Amniotic stem cell (primary cell): Measurements from ENCODE around the gene NUP98.
A peak's percentile ranks its signal among the peaks of the same experiment; 100 is the strongest.

Source experiments
- DNase-seq: peaks from one replicate; lab custom pipeline; 2025; lab: John Stamatoyannopoulos, UW

NUP98 gene

DNA sequence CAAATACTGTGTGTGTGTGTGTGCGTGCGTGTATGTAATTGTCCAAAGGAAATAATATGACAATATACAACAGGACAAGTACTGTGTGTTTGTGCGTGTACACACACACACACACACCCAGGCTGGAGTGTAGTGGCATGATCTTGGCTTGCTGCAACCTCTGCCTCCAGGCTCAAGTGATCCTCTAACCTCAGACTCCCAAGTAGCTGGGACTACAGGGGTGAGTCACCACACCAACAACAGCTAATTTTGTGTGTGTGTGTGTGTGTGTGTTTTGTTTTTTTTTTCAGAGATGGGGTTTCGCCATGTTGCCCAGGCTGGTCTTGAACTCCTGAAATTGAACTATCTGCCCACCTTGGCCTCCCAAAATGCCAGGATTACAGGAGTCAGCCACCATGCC, 61.5 kb downstream of the NUP98 start:
- DNase-seq = no peak

DNA sequence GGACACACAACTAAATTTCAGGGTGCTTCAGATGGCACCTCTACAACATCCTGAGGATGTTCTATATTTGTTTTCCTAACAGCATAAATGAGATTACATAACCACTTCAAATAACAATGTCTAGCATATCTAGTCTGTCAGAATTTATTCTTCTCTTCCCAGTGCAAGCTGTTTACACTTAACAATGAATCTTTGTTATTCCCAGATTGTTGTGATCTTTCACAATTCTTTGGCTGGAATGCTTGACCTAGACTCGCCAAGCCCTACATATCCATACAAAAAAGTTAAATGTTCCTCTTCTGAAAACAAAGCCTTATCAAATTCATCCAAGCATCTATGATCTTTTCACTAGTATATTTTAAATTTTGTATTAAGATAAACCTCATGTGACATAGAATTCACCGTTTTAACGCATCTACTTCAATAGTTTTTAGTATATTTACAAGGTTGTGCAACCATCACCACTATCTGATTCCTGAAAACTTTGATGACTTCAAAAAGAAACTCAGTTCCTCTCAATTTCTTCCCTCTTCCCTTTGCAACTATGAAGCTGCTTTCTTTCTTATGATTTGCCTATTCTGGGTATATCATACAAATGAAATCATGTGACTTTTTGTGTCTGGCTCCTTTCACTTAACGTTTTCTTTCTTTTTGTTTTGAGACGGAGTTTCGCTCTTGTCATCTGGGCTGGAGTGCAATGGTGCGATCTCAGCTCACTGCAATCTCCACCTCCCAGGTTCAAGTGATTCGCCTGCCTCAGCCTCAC, 64.5 kb downstream of the NUP98 start:
- no peak for DNase-seq

DNA sequence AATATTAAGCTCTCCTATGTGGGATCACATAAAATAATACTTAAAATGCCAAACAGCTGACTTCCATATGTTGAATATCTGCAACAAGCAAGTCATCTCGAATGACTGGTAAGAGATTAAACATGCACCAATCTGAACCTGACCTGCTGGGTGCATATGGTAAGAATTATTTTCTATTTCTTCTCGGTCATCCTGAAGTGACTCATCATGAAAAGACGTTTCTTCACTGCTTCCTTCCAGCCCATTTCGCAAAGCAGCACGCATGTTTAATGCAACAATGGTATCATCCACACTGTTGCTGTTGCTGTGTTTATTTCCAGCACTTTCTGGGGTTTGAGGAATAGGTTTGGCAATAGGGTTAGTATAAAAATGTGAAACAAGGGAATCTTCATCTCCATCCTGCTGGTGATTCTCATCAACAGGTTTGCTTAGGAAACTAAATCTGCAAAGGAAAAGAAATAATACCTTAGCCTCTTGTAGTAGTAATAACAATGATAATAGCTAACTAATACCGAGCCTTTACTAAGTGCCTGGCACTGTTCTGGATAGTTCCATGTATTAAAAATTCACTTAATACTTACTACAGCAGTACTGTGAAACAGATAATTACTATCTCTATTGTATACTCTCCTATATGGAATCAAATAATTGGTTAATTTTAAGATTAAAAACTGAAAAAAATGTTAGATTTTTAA, 74.2 kb downstream of the NUP98 start:
- DNase-seq = peak; percentile 87

DNA sequence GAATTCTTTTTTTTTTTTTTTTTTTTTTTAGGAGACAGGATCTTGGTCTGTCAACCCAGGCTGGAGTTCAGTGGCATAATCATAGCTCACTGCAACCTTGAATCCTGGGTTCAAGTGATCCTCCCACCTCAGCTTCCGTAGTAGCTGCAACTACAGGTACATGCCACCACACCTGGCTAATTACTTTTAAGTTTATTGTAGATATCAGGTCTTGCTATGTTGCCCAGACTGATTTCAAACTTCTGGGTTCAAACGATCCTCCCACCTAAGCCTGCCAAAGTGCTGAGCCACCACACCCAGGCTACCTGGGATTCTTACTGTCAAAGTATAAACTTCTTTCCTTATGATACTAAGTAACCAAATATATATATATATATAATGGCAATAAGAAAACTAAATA, 75.3 kb downstream of the NUP98 start:
- no peak for DNase-seq

DNA sequence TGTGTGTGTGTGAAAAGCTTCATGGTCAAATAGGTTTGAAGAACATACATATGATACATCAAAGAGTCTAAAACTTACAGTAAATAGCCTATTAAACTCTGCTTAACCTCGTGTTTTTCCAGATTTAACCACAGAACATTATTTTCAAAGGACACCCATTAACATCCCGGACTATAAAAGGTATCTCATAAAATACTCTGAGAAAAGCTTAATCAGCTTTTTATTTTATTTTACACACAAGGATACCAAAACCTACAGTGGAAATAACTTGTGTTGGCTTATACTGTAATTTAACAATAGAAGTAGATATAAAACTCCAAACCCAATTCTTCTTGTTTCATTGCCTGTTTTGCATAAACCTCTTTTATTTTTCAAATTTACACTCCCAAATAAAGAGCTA, 76.4 kb downstream of the NUP98 start:
- no peak for DNase-seq

DNA sequence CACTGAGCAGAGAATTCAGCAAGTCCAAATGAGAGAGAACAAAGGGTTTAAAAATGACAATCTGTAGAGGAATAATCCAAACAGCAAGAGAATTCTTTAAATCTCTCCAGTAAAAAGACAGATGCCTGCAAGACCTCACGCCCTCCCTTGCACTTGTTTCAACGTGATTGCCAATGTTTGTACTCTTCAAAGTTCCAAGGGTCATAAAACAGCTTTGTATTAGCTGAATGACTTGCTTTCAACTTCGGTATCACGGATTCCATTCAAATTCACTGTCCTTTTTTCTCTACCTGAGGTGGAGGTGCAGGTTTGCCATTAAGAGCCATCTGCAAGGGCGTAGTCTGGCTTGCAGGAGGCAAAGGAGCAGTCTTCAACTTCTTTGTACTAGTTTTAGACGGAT, 85.1 kb downstream of the NUP98 start:
- no peak for DNase-seq

DNA sequence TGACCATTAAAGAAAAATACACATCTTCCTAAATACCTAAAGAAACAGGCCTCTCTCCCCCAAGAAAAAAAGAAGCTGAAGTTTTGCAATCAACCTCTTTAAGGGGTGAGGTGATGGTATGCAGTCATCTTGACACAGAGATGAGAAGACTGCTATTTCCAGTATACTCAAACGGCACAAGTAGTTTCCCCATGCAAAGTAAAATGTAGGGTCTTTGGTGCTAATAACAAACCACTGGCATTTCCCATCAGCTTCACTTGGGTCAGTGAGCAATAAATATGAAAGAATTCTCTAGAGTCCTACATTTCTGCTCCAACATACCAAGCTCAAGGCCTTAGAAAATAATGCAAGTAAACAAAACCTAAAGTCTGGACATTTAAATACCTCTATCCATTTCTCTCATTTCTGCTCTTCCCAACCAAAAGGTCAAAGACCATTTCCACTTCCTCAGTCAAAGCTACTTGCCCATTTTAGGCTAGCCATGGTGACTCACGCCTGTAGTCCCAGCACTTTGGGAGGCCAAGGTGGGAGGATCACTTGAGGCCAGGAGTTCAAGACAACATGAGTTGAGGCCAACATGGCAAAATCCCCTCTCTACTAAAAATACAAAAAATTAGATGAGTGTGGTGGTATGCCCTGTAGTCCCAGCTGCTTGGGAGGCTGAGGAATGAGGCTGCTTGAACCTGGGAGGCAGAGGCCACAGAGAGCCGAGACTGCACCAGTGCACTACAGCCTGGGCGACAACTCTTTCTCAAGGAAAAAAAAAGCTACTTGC, 86.7 kb downstream of the NUP98 start:
- no peak for DNase-seq

DNA sequence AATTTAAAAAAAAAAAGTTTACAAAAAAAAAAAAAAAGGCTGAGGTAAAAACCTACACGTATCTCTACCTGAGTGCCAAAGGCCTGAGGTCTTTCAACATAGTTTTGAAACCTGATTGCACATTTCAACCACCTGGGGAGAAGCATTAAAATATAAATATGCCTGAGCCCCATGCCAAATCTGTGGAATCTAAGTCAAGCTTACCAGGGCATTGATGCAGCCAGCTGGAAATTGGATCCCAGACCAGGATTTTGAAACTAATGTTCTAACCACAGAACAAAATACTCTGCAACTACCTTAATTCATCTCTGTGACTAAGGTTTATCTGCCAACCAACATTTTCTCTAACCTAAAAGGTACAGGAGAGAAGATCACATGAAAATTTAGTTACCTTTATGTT, 87.4 kb downstream of the NUP98 start:
- no peak for DNase-seq

DNA sequence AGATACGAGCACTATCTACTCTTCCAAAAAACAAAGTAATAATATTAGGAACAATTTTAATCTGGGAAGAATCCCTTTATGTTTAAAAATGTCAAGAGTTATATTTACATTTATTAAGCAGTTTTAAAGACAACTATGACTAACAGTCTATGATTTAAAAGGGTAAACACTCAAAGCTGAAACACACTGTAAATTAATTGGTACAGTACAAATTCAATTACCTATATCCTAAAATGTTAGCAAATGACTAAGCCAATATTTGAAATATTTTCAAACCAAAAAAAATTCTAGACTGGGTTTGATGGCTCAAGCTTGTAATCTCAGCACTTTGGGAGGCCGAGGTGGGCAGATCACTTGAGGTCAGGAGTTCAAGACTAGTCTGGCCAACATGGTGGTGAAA, 90.2 kb downstream of the NUP98 start:
- no peak for DNase-seq

DNA sequence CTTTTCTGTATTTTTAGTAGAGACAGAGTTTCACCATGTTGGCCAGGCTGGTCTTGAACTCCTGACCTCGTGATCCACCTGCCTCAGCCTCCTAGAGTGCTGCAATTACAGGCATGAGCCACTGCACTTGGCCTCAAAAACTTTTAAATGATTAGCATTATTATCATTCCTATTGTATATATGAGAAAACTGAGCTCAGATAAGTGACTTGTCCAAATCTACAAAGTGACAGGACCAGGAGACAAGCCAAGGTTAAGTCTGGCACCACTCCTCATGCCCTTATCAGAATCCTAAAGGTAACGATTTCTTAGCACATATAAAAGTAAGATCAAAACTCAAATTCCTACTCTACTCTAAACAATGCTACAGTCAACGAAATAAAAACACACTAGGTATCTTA, 94.0 kb downstream of the NUP98 start:
- no peak for DNase-seq

DNA sequence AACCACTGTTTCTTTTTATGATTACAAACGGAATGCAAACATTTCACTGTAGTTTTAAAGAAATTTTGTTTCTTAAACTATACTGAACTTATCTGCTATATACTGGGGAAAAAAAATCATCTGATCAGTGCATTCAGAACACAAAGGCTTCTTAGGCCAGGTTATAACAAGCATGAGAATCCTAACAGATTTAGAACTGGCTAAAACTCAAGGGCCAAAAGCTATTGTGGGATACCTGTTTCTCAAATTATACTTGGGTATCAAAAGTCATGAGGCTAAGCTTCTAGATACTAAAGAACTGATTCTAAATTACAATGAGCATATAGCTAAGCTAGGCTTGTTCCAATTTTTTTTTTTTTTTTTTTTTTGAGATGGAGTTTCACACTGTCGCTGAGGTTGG, 96.4 kb downstream of the NUP98 start:
- no peak for DNase-seq

DNA sequence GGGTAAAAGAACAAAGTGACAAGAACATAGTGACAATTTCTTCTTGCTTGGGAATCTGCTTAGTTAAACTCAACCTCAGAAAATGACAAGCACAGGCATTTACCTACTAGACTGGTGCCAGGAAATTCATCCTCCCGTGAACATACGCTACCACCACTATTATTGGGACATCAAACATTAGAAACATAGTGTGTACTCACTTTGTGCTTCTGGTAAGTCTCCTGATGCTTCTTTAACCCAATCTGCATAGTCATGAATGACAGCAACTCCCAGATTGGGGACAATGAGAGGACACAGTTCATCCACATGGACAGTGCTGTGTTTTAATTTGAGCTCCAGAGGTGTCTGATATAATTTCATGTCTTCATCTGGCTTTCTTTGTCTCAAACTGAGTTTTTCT, 96.9 kb downstream of the NUP98 start:
- DNase-seq = no peak

DNA sequence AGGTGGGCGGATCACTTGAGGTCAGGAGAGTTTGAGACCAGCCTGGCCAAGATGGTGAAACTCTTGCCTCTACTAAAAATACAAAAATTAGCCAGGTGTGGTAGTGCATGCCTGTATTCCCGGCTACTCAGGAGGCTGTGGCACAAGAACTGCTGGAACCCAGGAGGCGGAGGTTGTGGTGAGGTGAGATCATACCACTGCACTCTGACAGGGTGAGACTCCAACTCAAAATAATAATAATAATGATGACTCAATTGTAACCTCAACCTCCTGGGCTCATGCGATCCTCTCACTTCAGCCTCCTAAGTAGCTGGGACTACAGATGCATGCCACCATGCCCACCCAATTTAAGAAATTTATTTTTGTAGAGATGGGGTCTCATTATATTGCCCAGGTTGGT, 110.6 kb downstream of the NUP98 start:
- DNase-seq = no peak

DNA sequence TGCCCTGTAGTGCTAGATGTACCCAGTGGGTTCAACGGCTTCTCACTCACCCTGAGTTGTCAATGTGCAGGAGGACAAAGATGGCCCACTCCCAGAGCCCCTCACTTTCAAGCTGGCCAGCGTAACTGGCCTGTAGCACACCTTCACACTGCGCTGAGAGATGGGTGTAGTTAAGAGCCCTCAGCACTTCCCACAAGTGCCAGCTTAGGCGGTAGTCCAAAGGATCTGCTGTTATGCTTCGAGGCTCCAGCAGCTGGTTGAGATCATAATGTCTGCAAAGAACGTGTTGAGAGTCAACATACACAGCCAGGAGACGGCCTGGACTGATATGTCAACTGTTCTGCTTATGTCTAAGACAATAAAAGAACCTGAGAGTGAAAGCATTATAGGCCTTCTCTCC, 111.4 kb downstream of the NUP98 start:
- DNase-seq = no peak

DNA sequence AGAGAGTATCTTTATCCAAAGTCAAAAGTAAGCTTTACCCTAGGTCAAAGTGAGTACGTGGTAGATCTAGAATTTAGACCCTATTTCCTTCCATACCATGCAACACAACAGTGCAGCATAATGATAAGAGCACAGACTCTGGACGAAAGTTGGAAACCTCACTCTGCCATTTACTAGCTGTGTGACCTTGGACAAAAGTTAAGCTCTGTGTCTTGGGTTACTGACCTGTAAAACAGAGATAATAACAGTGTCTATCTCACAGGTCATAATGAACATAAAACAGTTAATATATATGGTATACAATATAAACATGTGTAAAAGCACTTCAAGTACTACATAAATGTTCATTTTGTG, 112.6 kb downstream of the NUP98 start:
- no peak for DNase-seq

DNA sequence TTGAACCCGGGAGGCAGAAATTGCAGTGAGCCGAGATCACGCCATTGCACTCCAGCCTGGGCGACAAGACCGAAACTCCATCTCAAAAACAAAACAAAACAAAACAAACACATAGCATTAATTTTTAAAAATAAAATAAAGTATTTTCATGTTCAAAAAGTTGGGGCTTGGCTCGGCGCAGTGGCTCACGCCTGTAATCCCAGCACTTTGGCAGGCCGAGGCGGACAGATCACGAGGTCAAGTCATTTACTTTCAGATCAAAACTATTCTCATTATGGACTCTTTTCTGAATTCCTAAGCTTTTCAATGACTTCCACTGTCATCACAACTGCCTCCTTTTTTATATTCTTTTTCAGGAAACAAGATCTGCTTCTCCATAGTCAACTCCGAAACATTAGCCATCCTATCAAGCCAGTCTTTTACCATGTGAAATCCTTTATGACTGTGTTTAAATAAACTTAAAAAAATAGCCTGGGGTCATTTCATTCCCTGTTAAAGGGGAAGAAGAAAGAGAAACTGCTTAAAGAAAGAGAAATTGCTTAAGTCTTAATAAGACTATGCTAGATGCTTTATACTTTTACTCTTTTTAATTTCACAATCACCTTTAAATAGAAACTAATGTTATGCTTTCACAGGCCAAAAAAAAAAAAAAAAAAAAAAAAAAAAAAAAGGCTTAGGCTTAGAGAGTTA, 113.1 kb downstream of the NUP98 start:
- DNase-seq = no peak

DNA sequence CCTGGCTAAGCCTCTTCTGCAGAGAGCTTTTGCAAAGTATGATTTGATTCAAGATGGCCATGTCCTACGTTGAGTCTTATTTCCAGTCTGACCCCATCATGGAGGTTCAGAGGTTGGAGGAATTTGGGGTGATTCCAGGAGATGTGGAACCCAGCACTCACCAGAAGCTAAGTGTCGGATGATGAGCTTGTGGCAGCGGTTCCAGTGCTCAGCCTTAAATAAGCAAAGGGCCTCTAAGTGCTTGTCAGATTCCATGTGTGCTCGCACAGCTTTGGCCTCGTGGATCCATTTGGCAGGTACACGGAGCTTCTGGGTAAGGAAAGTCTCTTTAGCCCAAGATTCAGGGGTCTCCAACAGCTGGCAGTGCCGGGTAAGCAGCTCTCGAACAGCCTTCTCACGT, 114.3 kb downstream of the NUP98 start:
- DNase-seq = no peak

DNA sequence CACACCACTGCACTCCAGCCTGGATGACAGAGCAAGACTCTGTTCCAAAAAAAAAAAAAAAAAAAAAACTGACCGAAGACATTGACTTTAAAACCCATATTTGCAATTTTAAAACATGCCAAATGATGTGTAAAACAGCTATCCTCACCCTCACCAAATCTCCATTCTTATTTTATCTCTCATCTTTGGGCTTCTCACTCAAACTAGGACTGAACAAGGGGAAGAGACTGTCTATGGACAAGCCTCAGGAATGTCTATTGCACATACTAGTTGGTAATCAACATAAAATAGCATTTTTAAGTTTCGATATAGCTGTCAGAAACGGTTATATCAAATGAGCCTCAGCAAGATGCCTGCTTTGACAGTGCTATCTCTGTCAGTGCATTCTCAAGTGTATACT, 118.3 kb downstream of the NUP98 start:
- DNase-seq = no peak

DNA sequence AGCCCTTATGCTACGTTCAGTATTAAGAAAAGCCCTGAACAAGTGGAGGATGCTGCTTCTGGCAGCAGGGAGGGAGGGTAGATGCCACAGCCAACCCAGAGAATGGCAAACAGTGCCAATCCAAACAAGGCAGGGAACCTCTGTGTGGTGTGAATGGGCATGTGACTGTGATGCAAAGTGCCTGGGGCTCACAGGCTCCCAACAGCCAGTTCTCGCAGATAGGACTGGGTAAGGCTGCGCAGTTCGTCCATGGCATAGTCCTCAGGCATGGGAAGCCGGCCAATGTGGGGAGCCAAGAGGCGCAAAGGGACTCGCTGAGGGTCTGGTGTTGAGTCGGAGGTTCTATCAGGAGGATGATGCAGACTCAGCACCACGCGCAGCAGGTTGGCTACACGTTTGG, 121.4 kb downstream of the NUP98 start:
- DNase-seq = no peak

DNA sequence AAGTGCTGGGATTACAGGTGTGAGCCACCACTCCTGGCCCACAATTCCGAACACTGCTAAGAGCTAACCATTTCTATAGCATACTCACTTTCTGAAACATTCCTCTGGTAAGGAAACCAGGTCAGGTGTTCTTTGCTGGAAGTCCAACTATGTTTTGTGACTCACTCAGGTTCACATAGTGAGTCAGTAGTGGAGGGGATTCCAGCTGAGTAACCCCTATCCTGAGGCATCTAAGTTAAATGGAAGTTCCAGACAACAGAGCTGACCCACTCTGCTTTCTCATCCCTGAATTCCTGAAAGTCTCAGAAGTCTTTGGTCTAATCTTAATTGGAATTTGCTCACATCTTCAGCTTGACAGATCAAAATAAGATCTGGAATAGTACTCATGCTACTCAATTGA, 123.2 kb downstream of the NUP98 start:
- no peak for DNase-seq

DNA sequence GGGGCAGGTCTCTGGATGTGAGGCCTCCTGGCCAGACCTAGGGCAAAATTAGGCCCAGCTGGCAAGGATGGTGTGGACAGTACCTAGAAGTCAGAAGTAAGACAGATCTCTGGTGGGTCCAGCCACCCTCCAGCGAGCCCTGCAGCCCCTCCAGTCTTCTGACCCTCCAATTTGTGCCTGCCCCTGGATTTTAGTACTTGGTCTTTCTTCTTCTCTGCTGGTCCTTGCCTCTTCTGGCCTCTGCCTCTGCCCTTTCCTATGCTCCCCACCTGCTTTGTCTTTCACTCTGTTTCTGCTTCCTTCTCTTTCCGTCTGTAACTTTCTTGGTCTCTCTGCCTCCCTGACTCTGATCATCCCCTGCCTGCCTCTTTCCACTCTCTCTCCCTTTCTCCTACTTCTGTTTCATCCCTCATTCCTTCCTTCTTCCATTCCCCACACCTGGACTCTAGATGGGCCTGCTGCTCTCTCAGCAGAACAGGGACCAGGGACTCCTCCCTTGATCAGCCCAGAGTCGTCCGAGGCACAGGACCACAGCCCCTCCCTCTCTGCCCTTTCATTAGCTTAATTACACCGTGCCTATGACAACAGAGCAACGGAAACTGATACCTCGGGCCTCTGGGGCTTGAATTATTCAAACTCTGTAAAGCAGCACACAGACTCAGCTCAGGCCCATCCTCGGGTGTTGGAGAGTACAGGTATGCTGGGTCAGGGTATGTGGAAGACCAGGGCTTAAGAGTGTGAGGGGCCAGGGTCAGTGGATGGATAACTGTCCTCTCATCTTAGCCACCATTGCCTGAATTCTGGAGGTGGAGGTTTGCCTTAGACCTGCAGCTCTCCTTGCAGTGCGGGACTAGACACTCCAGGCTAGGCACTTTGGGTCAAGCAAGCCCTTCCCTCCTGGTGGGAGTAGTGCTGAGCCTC, 125.8 kb downstream of the NUP98 start, which contains the start of gene CHRNA10:
Gene CHRNA10 (minus strand): TSS at position 51 of the 921 bp plus-strand sequence. CDS start 72 bp downstream, outside the sequence.
- no peak for DNase-seq
